ENCODE results near the gene KDM5B.
"Not testable (repeated sequence)": the region's sequence is repeated elsewhere in the genome, so short reads cannot be mapped to it uniquely, and the experiment has no call there.

The KDM5B gene

GRCh38 chr1:202812176-202813026, 4.2 kb upstream of the KDM5B start:
- DNase-seq: no peak

GRCh38 chr1:202811296-202812175, 3.3 kb upstream of the KDM5B start:
- DNase-seq: no peak

GRCh38 chr1:202810615-202811295, 2.5 kb upstream of the KDM5B start, which contains the start of gene PCAT6:
Gene PCAT6 (plus strand): TSS chr1:202810954.
- peak; percentile 96 for DNase-seq

GRCh38 chr1:202810193-202810614, 2.0 kb upstream of the KDM5B start:
- no peak for DNase-seq

- no peak for DNase-seq
Measured at GRCh38 chr1:202809597-202810159, 1.5 kb upstream of the KDM5B start.

- peak; percentile 83 for DNase-seq
Measured at GRCh38 chr1:202807451-202807925, 733 bp downstream of the KDM5B start.

GRCh38 chr1:202806845-202807450, 1.3 kb downstream of the KDM5B start:
- peak; percentile 63 for DNase-seq

GRCh38 chr1:202805886-202806844, 2.1 kb downstream of the KDM5B start:
- DNase-seq: no peak

- DNase-seq: no peak
Measured at GRCh38 chr1:202804126-202804525, 4.1 kb downstream of the KDM5B start.

GRCh38 chr1:202802998-202803932, 5.0 kb downstream of the KDM5B start:
- DNase-seq: no peak

GRCh38 chr1:202802034-202802433, 6.2 kb downstream of the KDM5B start:
- no peak for DNase-seq

GRCh38 chr1:202801175-202801574, 7.0 kb downstream of the KDM5B start:
- no peak for DNase-seq

- no peak for DNase-seq
Measured at GRCh38 chr1:202800742-202801141, 7.5 kb downstream of the KDM5B start.

GRCh38 chr1:202798792-202799331, 9.4 kb downstream of the KDM5B start:
- no peak for DNase-seq

GRCh38 chr1:202798260-202798659, 10.0 kb downstream of the KDM5B start:
- no peak for DNase-seq

- DNase-seq: no peak
Measured at GRCh38 chr1:202796670-202797069, 11.6 kb downstream of the KDM5B start.

GRCh38 chr1:202794931-202795330, 13.3 kb downstream of the KDM5B start:
- not testable (repeated sequence) for DNase-seq

- DNase-seq: no peak
Measured at GRCh38 chr1:202794051-202794740, 14.0 kb downstream of the KDM5B start.

Data from 8988T (cell line).